ENCODE data around the gene TEX22. TPM values are rescaled to one million over a fixed set of nuclear protein-coding genes. Genes with fewer than 3 reads are reported as not detected.

TEX22 gene
- total and polyA plus RNA-seq, 2 donors = 0.11 to 0.13 TPM

DNA sequence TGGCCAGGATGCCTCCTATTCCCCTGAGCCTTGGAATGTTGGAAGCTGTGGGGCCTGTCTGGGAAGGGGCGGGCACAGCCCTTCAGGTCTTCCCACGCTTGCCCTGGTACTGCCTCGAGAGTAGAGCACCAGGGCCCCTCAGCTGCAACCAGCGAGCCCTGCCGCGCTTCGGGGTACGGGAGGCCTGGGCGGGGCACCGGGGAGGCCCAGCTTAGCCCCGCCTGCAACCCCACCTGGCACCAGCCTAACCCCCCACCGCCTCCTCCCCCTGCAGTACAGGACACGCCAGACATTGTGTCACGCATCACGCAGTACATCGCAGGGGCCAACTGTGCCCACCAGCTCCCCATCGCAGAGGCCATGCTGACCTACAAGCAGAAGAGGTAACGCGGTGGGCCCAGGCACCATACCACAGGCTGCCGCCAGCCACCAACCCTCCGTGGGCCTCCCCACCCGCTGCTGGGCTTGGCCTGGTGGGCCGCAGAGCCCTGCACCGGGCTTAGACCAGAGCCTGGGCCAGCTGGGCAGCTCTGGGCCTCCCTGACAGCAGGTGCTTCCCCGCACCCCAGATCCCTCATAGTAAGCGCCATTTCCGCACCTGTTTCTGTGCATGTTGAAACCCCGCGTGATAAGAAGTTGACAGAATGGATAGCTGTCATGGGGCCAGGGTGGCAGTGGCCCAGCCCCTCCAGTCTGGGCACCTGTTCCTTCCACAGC lies 13.6 kb upstream of the TEX22 start:
- Histone ChIP-seq H3K4me3 (ENCODE audit: low read depth, low read length) (no peak overlapping the region), H3K4me1 (ENCODE audit: insufficient read depth) (no peaks in the 10 kb centered on the region), H3K36me3 (ENCODE audit: insufficient read depth) (peaks cover 3% of the 10 kb centered on the region), H3K27ac (ENCODE audit: low read depth) (no peak overlapping the region)
- WGBS = 94% methylated on average over 29 of the region's 29 CpGs
- DNase-seq (ENCODE audit: extremely low spot score) = no peak

DNA sequence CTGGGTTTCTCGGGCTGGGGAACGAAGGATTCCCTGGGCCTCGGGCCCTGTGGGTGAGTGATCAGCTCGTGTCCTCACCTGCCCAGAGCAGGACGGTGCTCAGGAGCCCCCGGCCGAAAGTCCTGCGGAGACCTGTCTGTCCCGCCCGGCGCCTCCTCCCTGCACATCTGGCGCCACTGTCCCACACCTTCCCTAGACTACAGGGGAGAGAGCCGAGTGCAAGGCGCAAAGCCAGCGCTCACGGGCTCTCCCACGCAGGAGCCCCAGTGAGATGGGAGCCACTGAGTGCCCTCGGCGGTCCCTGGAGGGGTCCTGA lies 13.1 kb upstream of the TEX22 start:
- no peak overlapping the region for H3K27ac ChIP-seq (ENCODE audit: low read depth)
- H3K36me3 ChIP-seq (ENCODE audit: insufficient read depth) = peaks cover 2% of the 10 kb centered on the region
- H3K4me1 ChIP-seq (ENCODE audit: insufficient read depth) = no peaks in the 10 kb centered on the region
- H3K4me3 ChIP-seq (ENCODE audit: low read depth, low read length) = no peak overlapping the region
- 93% methylated on average over 19 of the region's 19 CpGs for WGBS
- DNase-seq (ENCODE audit: extremely low spot score) = no peak

DNA sequence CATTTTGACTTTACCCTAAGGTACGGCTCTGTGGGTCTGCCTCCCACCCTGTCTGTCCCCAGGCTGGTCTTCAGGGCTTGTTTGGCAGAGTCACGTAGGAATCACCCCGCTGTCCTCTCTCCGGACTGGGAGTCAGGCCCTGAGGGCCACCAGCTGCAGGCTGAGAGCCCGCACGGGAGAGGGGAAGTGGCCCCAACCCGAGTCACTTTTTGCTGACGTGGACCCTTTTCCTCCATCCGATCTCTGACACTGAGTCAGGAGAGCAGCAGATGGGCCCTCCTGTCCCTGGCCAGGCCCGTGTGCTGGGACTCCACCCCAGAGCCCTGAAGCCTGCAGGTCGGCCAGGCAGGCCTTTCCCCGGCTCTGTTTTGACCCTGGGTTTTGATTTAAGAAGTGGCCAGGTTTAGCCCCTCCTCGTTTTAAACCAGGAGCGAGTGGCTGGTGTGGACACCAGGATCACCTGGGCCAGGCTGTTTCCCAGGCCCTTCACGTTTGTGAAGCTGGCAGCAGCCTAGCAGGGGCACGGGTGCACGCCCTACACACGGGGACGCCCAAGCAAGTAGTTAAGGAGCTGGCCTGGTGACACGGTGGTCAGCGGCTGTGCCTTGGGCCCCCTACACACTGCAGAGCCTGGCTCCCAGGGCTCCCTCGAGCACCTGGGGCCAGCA lies 12.5 kb upstream of the TEX22 start:
- no peak for DNase-seq (ENCODE audit: extremely low spot score)
- WGBS = 90% methylated on average over 22 of the region's 22 CpGs
- Histone ChIP-seq H3K27ac (ENCODE audit: low read depth) (no peak overlapping the region), H3K36me3 (ENCODE audit: insufficient read depth) (peaks cover 2% of the 10 kb centered on the region), H3K4me3 (ENCODE audit: low read depth, low read length) (no peak overlapping the region), H3K4me1 (ENCODE audit: insufficient read depth) (no peaks in the 10 kb centered on the region)

DNA sequence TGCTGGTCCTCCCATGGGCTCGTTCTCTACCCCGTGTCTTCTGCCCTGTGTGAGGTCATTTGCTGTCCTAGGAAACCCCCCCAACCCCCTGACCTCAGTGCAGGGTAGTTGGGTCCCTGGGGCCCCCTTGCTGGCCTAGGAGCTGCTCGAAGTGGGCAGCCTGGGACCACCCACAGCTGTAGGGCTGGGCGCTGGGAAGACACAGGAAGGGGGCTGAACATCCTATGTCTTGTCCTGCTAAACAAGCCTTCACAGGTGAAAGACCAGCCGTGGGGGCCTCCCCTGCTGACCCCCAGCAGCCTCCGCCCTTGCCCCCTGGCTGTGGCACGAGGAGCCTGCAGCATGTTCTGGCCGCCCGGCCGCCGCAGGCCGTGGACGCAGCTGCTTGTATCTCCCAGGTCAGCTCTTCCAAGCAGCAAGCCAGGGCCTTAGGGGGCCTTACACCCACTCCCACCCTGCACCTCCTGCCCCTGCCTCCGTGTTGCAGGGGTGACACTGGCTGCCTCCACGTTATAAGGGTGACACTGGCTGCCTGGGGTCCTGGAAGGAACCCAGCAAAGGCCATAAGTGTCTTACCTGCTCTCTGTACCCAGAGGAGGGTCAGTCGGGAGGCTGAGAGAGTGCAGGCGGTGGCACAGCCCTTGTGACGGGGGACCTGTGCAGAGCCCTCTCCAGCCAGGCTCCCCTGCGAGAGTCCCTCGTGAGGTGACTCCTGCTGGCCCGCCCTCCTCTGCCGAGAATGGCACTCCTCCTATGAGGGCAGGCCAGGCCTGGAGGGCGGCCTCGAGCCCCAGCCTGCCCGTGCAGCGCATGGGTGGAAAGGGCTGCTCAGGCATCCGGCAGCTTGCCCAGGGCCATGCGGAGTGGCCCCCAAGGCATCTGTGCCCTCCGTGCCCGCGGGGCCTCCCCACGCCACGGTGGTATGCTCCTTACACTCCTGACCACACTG lies 11.5 kb upstream of the TEX22 start:
- WGBS = 92% methylated on average over 33 of the region's 33 CpGs
- H3K27ac ChIP-seq (ENCODE audit: low read depth) = no peak overlapping the region
- peaks cover 2% of the 10 kb centered on the region for H3K36me3 ChIP-seq (ENCODE audit: insufficient read depth)
- no peak for DNase-seq (ENCODE audit: extremely low spot score)
- no peaks in the 10 kb centered on the region for H3K4me1 ChIP-seq (ENCODE audit: insufficient read depth)
- H3K4me3 ChIP-seq (ENCODE audit: low read depth, low read length) = no peak overlapping the region

DNA sequence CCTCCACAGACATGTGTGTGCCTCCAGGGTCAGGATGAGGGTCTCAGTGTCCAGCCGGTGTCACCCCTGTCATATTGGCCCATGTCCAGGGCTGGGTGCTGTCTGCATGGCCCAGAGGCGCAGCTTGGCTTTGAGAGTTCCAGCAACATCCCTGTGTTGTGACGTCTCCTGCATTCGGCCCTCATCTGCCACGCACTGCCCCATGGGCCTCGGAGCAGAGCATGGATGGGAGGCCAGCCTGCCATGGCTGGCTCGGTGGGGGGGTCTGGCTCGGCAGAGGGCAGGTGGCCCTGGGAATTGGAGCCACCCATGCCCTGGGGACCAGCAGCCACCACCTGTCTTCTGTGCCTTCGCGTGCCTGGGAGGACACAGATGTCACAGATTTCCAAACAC lies 10.8 kb upstream of the TEX22 start:
- Histone ChIP-seq H3K27ac (ENCODE audit: low read depth) (no peak overlapping the region), H3K36me3 (ENCODE audit: insufficient read depth) (peaks cover 2% of the 10 kb centered on the region), H3K4me3 (ENCODE audit: low read depth, low read length) (no peak overlapping the region), H3K4me1 (ENCODE audit: insufficient read depth) (no peaks in the 10 kb centered on the region)
- no peak for DNase-seq (ENCODE audit: extremely low spot score)
- WGBS = 92% methylated on average over 10 of the region's 10 CpGs

DNA sequence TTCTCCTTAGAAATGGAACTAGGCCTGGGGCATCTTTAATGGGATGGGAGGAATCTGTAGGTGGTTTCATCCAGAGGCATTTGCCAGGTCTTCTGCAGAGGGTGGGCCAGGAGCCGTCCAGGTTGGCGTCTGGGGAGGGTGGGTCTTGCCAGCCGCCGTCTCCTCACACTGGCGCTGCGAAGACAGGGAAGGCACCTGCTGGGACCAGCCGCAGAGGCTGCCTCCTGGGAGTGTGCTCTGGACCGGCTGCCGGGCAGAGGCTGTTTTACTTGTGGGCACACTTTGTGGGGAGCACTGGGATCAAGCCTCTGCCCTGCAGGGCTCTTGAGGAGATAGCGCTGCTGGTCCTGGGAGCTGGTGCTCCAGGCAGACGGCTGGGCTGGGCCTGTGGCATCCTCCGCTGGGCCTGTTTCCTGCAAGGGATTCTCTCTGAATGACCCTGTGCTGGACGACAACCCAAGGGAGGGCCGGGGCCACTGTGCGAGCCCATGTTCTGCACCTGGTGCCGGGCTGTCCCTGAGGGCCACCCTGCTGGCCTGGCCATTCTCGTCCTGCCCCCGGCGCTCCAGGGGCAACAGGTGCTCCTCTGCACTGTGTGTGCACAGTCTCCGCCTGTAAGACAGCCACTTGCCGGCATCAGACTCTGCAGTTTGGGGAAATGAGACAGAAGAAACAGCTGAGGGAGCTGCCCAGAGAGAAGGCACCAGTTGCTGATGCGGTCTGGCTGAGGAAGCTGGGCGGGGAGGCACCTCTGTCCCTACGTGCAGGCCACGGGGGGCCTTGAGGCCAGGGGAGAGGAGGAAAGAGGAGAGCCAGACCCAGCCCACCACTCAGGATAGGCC lies 10.0 kb upstream of the TEX22 start:
- 89% methylated on average over 25 of the region's 25 CpGs for WGBS
- Histone ChIP-seq H3K27ac (ENCODE audit: low read depth) (no peak overlapping the region), H3K4me3 (ENCODE audit: low read depth, low read length) (no peak overlapping the region), H3K36me3 (ENCODE audit: insufficient read depth) (no peaks in the 10 kb centered on the region), H3K4me1 (ENCODE audit: insufficient read depth) (no peaks in the 10 kb centered on the region)
- DNase-seq (ENCODE audit: extremely low spot score) = no peak

DNA sequence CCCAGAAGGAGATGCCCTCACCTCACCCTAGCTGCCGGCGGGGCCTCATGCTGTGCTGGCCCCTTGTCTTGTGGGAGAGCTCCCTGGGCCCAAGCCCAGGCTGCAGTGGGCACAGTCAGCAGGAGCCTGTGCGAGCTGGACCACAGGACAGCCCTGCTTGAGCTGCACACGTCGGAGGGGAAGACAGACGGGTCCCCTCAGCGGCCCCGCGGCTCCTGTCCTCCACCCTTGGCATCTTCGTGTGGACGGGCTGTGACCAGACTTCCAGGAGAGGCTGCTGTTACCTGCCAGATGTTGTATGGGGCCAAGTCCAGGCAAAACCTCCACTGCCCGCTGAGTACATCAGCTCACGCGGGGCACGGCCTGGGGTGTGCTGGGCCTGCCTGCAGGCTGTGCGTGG lies 9.4 kb upstream of the TEX22 start:
- Histone ChIP-seq H3K36me3 (ENCODE audit: insufficient read depth) (peaks cover under 1% of the 10 kb centered on the region), H3K27ac (ENCODE audit: low read depth) (no peak overlapping the region), H3K4me1 (ENCODE audit: insufficient read depth) (no peaks in the 10 kb centered on the region), H3K4me3 (ENCODE audit: low read depth, low read length) (no peak overlapping the region)
- DNase-seq (ENCODE audit: extremely low spot score) = no peak
- 85% methylated on average over 16 of the region's 16 CpGs for WGBS

DNA sequence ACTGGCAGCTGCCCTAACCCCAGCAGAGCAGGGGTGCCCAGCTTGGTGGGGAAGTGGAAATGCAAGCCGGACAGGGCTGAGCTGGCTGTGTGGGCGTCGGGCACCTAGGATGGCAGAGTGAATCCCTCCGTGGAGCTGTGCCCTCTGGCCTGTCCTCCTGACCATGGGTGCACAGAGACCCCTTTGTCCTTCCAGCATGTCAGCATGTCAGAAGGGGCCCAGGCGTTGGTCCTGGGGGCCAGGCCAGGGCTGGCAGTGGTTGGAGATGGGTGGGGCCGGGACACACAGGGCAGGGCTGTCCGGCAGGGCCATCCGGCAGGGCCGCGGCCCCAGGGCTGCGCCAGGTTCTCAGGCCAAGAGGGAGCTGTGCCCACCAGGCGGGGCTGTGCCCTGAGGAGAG lies 8.8 kb upstream of the TEX22 start:
- DNase-seq (ENCODE audit: extremely low spot score) = no peak
- Histone ChIP-seq H3K4me3 (ENCODE audit: low read depth, low read length) (no peak overlapping the region), H3K4me1 (ENCODE audit: insufficient read depth) (no peaks in the 10 kb centered on the region), H3K36me3 (ENCODE audit: insufficient read depth) (peaks cover 2% of the 10 kb centered on the region), H3K27ac (ENCODE audit: low read depth) (no peak overlapping the region)
- WGBS = 54% methylated on average over 12 of the region's 12 CpGs

DNA sequence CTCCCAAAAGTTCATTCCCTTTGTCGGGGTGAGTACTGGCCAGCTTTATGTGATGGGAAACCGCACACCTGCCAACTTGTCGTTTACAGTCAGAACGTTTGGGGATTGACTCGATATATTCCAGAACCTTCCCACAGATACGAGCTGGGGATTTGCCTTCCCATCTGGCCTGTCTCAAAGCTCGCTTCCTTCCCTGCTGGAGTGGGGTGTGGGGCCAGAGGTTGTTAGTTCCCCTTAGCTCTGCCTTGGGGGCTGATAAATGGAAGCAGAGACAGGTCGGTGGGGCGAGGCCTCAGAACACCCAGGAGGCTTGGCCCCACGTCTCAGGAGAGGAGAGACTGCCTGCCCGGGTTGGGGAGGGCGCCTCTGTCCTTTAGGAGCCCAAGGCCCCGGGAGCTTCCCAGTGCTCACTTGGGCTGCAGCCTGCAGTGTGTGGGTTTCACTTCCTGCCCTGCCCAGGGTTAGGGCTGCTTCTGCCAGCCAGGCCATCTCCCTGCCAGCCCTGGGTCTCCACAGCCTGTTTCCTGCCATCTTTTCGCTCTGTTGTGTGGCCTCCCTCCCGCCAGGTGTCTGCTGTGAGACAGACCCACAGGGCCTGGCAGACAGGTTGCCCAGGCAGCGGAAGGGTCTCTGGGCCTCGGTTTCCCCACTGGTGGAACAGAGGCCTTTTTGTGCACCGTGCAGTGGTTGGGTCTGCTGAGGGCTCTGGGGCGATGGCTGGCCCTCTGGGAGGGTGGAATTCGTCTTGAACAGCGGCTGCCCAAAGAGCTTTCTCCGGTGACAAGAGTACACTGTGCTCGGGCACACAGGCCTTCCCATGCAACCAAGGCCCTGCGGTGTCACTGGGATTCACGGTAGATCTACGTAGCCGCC lies 8.1 kb upstream of the TEX22 start:
- no peak overlapping the region for H3K4me3 ChIP-seq (ENCODE audit: low read depth, low read length)
- DNase-seq (ENCODE audit: extremely low spot score) = no peak
- H3K36me3 ChIP-seq (ENCODE audit: insufficient read depth) = peaks cover 2% of the 10 kb centered on the region
- no peaks in the 10 kb centered on the region for H3K4me1 ChIP-seq (ENCODE audit: insufficient read depth)
- H3K27ac ChIP-seq (ENCODE audit: low read depth) = no peak overlapping the region
- WGBS = 61% methylated on average over 27 of the region's 27 CpGs

DNA sequence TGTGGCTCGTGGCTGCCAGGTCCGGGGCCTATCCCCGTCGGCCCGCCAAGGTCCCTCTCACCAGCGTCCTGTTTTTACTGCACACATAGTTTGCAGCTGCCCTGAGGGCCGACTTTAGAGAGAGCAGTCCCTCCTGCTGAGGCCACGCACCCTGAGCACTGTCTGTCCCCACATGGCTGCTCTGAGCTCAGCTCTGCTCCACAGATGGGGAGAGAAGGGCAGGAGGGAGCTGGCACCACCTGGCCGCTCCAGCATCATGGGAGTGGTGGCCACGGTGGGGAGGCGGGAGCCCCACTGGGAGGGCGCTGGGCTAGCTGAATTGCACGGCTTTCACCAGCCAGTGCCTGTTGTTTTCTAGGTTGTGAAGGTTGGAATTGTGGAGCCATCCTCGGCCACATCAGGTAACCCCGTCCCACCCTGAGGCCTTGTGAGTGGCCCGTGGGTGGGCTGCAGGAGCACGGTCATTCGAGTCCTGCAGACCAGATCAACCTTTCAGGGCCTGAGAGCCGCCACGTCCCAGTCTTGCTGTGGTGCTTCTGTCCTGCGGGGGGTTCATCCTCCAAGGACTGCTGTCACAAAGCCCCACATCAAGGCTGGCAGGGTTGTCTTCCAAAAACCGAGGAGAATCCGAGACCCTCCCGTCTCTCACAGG lies 7.4 kb upstream of the TEX22 start:
- DNase-seq (ENCODE audit: extremely low spot score) = no peak
- Histone ChIP-seq H3K36me3 (ENCODE audit: insufficient read depth) (peaks cover 2% of the 10 kb centered on the region), H3K4me3 (ENCODE audit: low read depth, low read length) (no peak overlapping the region), H3K27ac (ENCODE audit: low read depth) (no peak overlapping the region), H3K4me1 (ENCODE audit: insufficient read depth) (no peaks in the 10 kb centered on the region)
- WGBS = 90% methylated on average over 24 of the region's 24 CpGs

DNA sequence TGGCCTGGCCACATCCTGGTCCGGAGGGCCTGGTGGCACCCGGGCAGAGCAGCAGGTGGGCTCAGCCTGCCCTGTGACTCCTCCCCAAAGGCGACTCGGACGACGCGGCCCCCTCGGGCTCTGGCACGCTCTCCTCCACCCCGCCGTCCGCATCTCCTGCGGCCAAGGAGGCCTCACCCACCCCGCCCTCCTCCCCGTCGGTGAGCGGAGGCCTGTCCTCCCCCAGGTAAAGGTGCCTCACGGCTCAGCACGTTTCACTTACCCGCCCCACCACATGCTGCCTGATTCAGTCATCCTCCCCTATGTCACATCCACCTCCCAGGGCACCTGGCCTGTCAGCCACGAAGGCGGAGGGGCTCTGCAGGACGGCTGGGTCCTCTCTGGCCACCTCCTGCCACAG lies 6.8 kb upstream of the TEX22 start:
- WGBS = 91% methylated on average over 23 of the region's 23 CpGs
- Histone ChIP-seq H3K36me3 (ENCODE audit: insufficient read depth) (peaks cover 2% of the 10 kb centered on the region), H3K4me3 (ENCODE audit: low read depth, low read length) (no peak overlapping the region), H3K4me1 (ENCODE audit: insufficient read depth) (no peaks in the 10 kb centered on the region), H3K27ac (ENCODE audit: low read depth) (no peak overlapping the region)
- DNase-seq (ENCODE audit: extremely low spot score) = no peak
